Activated naive CD4-positive, alpha-beta T cell treated with anti-CD3 and anti-CD28 coated beads, Interleukin-2, amount 10 ng/mL, durations not matched to agents 7 days and 5 days (primary cell): Measurements from ENCODE around the gene ZRANB2.

Source experiments
- CTCF ChIA-PET: fragments of 350-600 bp; sonication (Branson Sonifier 250); formaldehyde crosslinking; loops from one replicate; lab custom pipeline; 2021; ENCODE audit warnings: antibody characterized with exemption; lab: Charles Lee
- DNase-seq: peaks from one replicate; pipeline ENCODE4 v3.0.0-alpha.2; 2020
- H3K27ac Mint-ChIP-seq: one replicate; pipeline ENCODE4 v1.8.0; 2021; ENCODE audit warnings: mild to moderate bottlenecking, moderate library complexity, mixed read lengths
- H3K27me3 Mint-ChIP-seq: one replicate; pipeline ENCODE4 v1.8.0; 2021; ENCODE audit warnings: mild to moderate bottlenecking, mixed read lengths
- H3K36me3 Mint-ChIP-seq: one replicate; pipeline ENCODE4 v1.8.0; 2021; ENCODE audit warnings: mixed read lengths
- H3K4me1 Mint-ChIP-seq: one replicate; pipeline ENCODE4 v1.8.0; 2021; ENCODE audit warnings: mixed read lengths
- H3K4me3 Mint-ChIP-seq: one replicate; pipeline ENCODE4 v1.8.0; 2021; ENCODE audit warnings: mild to moderate bottlenecking, moderate library complexity, mixed read lengths
- H3K9me3 Mint-ChIP-seq: one replicate; pipeline ENCODE4 v1.8.0; 2021; ENCODE audit warnings: mixed read lengths

The ZRANB2 gene

DNA sequence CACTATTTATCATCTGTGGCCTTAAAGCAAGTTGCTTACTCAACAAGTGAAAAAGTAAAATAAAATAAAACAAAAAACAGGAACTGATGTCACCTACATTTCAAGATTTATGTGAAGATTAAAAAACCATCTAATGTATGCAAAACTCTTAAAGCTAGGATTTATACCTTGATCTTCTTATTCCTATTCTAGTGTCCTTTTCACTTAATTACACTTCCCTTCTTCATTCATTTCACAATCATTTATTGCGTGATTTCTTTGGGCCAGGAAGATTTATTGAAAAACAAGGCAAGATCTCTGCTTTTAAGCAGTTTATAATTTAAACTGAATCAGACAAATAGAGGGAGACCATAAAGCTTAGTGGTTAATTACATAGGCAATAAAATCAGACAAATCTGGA lies 51.9 kb downstream of the ZRANB2 start:
- Mint-ChIP-seq H3K27me3 (no peaks in the 10 kb centered on the region), H3K36me3 (no peaks in the 10 kb centered on the region), H3K4me1 (no peaks in the 10 kb centered on the region), H3K27ac (no peak overlapping the region), H3K9me3 (no peaks in the 10 kb centered on the region), H3K4me3 (no peak overlapping the region)
- no peak for DNase-seq
- CTCF ChIA-PET = no interaction called here

DNA sequence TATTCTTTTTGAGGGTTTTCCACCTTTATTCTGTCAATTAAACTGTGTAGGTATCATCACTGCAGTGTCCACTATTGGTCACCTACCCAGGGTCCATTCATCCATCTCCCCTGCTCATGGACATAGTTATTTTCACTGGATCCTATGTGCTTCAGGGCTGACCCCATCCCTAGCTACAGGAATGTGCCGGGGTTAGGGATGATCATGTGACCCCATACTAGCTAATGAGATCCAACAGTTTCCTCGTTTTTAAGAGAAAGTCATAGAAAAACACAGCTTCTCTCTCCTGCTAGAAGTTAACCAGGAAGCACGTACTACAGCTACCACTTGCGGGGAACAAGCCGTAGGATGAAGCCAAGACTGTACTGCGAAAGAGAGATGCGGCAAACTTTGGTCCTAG lies 52.8 kb downstream of the ZRANB2 start:
- DNase-seq = no peak
- Mint-ChIP-seq H3K36me3 (no peaks in the 10 kb centered on the region), H3K4me1 (no peaks in the 10 kb centered on the region), H3K27ac (no peak overlapping the region), H3K9me3 (no peaks in the 10 kb centered on the region), H3K27me3 (no peaks in the 10 kb centered on the region), H3K4me3 (no peak overlapping the region)
- CTCF ChIA-PET = no interaction called here

DNA sequence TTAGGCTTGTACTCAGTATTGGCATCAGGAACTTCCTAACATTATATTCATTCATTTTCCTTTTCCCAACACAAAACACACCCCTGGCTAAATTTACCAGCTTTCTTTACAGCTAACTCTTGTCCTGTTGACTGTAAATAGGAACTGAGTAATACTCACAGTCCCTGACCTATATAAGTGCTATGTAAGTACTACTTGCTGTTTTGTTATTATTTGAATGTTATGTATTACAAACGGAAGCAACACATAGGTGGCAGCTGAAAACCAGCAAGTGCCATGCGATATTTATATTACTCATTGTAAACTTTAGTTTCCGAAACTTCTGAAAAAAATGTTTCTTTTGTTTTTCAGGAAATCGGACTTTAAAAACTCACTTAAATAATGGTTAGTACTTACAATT lies 54.7 kb downstream of the ZRANB2 start:
- H3K36me3 Mint-ChIP-seq = no peaks in the 10 kb centered on the region
- no peaks in the 10 kb centered on the region for H3K27me3 Mint-ChIP-seq
- CTCF ChIA-PET = no interaction called here
- no peak overlapping the region for H3K27ac Mint-ChIP-seq
- no peaks in the 10 kb centered on the region for H3K9me3 Mint-ChIP-seq
- DNase-seq = no peak
- H3K4me1 Mint-ChIP-seq = no peaks in the 10 kb centered on the region
- H3K4me3 Mint-ChIP-seq = no peak overlapping the region

DNA sequence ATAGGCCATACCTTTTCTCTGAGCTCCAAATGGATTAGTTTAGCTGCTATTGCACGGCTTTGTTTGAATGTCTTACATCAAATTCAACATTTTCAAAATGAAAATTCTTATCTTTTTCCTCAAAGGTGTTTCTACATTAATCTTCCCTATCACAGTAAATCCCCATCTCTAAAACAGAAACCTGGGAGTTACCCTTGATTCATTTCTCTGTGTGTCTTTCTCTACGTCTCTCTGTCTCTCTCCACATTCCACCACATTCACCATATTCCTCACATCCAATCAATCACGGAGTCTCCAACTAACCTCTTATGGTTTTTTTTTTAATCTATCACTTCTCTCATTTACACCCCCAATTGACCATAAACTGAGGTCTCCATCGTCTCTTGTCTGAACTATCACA lies 57.3 kb downstream of the ZRANB2 start:
- no peak overlapping the region for H3K27ac Mint-ChIP-seq
- no peaks in the 10 kb centered on the region for H3K4me1 Mint-ChIP-seq
- no peaks in the 10 kb centered on the region for H3K36me3 Mint-ChIP-seq
- H3K4me3 Mint-ChIP-seq = no peak overlapping the region
- DNase-seq = no peak
- CTCF ChIA-PET = no interaction called here
- no peaks in the 10 kb centered on the region for H3K27me3 Mint-ChIP-seq
- H3K9me3 Mint-ChIP-seq = no peaks in the 10 kb centered on the region

DNA sequence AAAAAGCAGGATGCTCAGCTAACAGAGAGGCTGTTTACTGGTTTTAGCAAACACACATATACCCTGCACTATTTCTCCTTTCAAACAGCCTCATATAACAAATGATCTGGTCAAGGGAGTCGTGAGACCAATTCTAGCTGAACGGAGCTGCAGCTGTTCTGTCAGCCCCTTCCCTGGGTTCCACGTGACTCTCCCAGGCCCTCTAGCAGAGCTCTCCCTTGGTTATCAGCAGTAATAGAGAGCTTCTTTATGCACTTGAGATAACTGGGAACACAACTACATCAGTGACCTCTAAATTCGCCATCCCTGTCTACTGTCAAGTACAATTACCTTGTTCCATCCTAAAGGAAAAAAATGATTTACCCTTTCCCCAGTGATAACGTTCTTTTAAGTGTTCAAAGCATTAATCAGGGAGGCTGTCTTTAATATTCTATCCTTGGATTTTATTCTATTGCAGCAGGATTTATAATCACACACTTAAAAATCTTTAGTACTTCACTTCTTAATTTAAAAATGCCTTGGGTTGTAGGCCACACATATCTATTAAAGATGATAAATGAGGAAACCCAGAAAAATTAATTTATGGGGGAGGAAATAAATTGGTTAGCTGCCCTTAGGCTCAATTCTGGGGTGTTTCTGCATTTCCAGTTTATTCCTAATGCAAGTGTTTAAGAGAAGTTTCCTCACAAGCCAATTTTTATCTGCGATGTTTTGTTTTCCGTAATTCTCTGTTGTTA lies 61.4 kb downstream of the ZRANB2 start:
- Mint-ChIP-seq H3K4me1 (no peaks in the 10 kb centered on the region), H3K27me3 (no peaks in the 10 kb centered on the region), H3K9me3 (no peaks in the 10 kb centered on the region), H3K36me3 (no peaks in the 10 kb centered on the region), H3K27ac (no peak overlapping the region), H3K4me3 (no peak overlapping the region)
- DNase-seq = no peak
- CTCF ChIA-PET = interaction anchor here (0.8 kb wide), 1 partner anchor 279 kb away, joined by 3 read pairs; no protein-coding TSS in a partner anchor

DNA sequence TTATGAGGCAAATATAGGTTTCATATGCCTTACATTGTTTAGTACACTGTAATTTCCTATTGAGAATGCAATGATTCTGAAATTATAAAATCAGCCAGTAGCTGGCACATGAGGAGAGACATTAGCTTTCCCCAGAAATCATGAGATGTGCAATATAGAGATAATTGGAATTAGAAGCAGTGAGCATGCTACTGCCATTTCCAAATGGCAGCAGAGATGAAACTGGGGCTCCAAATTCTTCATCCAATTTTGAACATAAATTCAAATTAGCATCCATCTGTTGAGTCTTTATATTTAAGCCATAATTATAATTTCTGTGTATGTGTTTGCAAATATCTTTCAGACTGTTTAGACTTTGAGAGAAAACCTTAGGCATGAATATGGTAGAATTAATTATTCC lies 62.0 kb downstream of the ZRANB2 start:
- H3K27ac Mint-ChIP-seq = no peak overlapping the region
- H3K9me3 Mint-ChIP-seq = no peaks in the 10 kb centered on the region
- H3K4me3 Mint-ChIP-seq = no peak overlapping the region
- DNase-seq = no peak
- H3K36me3 Mint-ChIP-seq = no peaks in the 10 kb centered on the region
- no peaks in the 10 kb centered on the region for H3K4me1 Mint-ChIP-seq
- CTCF ChIA-PET = no interaction called here
- no peaks in the 10 kb centered on the region for H3K27me3 Mint-ChIP-seq

DNA sequence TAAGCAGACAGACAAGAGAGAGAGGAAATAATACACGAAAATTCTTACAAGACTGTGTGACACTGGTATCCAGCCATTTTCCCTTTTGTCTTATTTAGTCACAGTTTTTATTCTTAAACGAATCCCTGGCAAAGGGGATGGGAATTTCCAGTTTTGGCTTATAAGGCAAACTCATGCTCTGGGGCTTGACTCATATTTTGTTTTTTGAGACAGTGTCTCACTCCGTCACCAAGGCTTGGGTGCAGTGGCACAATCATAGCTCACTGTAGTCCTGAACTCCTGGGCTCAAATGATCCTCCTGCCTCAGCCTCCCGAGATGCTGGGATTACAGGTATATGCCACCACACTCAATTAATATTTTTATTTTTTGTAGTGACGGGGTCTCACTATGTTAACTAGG lies 65.1 kb downstream of the ZRANB2 start:
- H3K4me3 Mint-ChIP-seq = no peak overlapping the region

DNA sequence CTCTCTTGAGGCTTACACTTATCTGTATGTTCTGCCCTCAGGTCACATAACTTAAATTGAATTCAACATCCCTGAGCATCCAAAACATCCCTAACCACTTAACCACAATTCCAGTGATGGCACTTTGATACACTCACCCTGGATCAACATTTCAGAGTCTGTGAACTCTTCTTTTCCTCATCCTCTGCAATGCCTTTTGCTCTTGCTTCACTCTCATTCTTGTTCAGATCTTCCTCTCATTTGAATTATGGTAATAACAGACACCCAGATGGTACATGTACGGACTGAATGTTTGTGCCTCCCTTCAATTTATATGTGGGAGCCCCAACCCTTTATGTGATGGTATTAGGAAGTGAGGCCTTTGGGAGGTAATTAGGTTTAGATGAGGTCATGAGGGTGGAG lies 66.7 kb downstream of the ZRANB2 start:
- no peaks in the 10 kb centered on the region for H3K27me3 Mint-ChIP-seq
- DNase-seq = no peak
- H3K27ac Mint-ChIP-seq = no peak overlapping the region
- H3K4me1 Mint-ChIP-seq = no peaks in the 10 kb centered on the region
- H3K9me3 Mint-ChIP-seq = no peaks in the 10 kb centered on the region
- H3K4me3 Mint-ChIP-seq = no peak overlapping the region
- no peaks in the 10 kb centered on the region for H3K36me3 Mint-ChIP-seq
- CTCF ChIA-PET = no interaction called here

More for the DNA sequence above, 65.1 kb downstream of the ZRANB2 start:
- no peak overlapping the region for H3K27ac Mint-ChIP-seq
- H3K4me1 Mint-ChIP-seq = no peaks in the 10 kb centered on the region
- H3K9me3 Mint-ChIP-seq = no peaks in the 10 kb centered on the region
- DNase-seq = no peak
- CTCF ChIA-PET = no interaction called here
- no peaks in the 10 kb centered on the region for H3K27me3 Mint-ChIP-seq
- H3K36me3 Mint-ChIP-seq = no peaks in the 10 kb centered on the region
